Aorta (tissue), 5 donors: Measurements from ENCODE around the gene CPNE4. TPM values are rescaled to one million over a fixed set of nuclear protein-coding genes. Genes with fewer than 3 reads are reported as not detected.

Experiments used
- ATAC-seq: fragments of 200-7000 bp; cut with Tn5 transposase; one replicate; pipeline ENCODE4 v1.9.1; 2022; ENCODE audit warnings: moderate library complexity; ENCODE audit not compliant: low FRiP score
- DNase-seq, 2 donors: peaks; one replicate each; pipeline ENCODE4 v3.0.0-alpha.2; 2020
- H3K27ac ChIP-seq, 2 donors: one replicate each; pipeline ENCODE4 v1.5.1; 2013; ENCODE audit warnings: low read length in 2 of 2, mild to moderate bottlenecking in 2 of 2, moderate library complexity in 2 of 2, control low read depth in 1 of 2, inconsistent platforms in 1 of 2, low read depth in 1 of 2
- H3K27me3 ChIP-seq, 2 donors: one replicate each; pipeline ENCODE4 v1.6.1; 2013; ENCODE audit warnings: control low read depth in 1 of 2, low read length in 1 of 2, mild to moderate bottlenecking in 1 of 2, moderate library complexity in 1 of 2; ENCODE audit not compliant: insufficient read depth in 2 of 2, control insufficient read depth in 1 of 2
- H3K36me3 ChIP-seq, 2 donors: one replicate each; pipeline ENCODE4 v1.6.1; 2013; ENCODE audit warnings: control low read depth in 1 of 2, low read length in 1 of 2, mild to moderate bottlenecking in 1 of 2; ENCODE audit not compliant: insufficient read depth in 2 of 2, control insufficient read depth in 1 of 2
- H3K4me1 ChIP-seq, 2 donors: one replicate each; pipeline ENCODE4 v1.6.1; 2013; ENCODE audit warnings: low read length in 2 of 2, control low read depth in 1 of 2, mild to moderate bottlenecking in 1 of 2, moderate library complexity in 1 of 2; ENCODE audit not compliant: insufficient read depth in 2 of 2, control insufficient read depth in 1 of 2
- H3K4me3 ChIP-seq, 2 donors: one replicate each; pipeline ENCODE4 v1.5.1; 2013; ENCODE audit warnings: low read length in 2 of 2, control low read depth in 1 of 2, mild to moderate bottlenecking in 1 of 2
- H3K9me3 ChIP-seq: one replicate; pipeline ENCODE4 v1.6.1; 2013; ENCODE audit warnings: mild to moderate bottlenecking, low read length; ENCODE audit not compliant: control insufficient read depth
- WGBS, 2 donors: extraction: QIAGEN DNeasy Blood & Tissue Kit; methylation state at CpG; one replicate each; pipeline ENCODE4 v1.1.7; 2013; 5-methylcytosine and 5-hydroxymethylcytosine counted together
- intact Hi-C, 2 donors: fragments of 100-400 bp; cut with DNase I; formaldehyde crosslinking; loops; one replicate each; pipeline versions ENCODE4 v1.14.2 to v1.15.0; 2022
- polyA plus RNA-seq, 2 donors: library from polyadenylated mRNA; stranded (reverse); fragments of 200-250 nt; gene quantifications; one replicate each; pipeline ENCODE4 v1.2.3, GENCODE V29; 2013
- total RNA-seq, 2 donors: library from RNA; stranded (reverse); fragmentation: NEBNext Ultra II Directional; extraction: Animal tissue kit (Norgen Biotek cat#: 25700); gene quantifications; one replicate each; pipeline ENCODE4 v1.2.1, GENCODE V29; 2021
- donor health status: healthy with polysubstance abuse.
- donor health status: Bipolar disorder and iron deficiency.
- donor health status: DM: no; HTN: no; CAD: no.
- donor health status: DM: no; HTN: no; CAD: no.
- donor health status: DM: yes; HTN: yes; CAD: no.

The CPNE4 gene
- total and polyA plus RNA-seq, 4 donors = 0.45 to 2.2 (median 1.1) TPM

DNA sequence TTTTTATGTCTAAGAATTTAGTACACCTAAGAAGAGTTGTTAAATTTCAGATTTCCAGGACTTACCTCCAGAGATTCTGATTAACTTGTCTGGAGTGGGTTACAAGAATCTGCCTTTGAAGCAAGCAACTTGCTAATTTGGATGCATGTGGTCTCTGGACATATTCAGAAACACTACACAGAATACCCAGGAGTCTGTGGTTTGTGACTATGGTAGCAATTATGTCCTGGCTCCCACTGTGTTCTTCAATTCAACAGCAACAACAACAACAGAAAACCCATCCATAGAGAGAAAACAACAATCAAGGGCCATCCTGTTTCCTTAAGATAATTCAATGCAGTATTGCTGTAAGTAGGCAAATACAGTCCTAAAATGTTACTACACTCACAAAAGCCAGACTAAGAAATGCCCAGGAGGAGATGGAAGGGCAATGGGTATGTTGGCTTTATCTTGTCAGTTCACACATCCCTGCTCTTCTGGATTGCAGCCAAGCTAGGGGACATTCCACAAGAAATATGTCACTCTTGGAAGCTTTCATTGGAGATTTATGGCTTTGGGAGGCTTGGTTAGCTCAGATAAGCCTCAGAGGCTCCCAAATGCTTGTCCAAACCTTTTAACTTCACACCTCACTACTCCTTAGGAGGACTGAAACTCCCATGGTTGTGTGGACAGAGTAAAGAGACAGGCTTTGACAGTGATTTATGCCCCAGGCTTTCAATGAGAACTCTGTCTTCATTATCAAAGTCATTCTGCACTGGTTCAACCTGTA lies 432.6 kb downstream of the CPNE4 start:
- no peak for ATAC-seq
- intact Hi-C loops = no loop called here
- Histone ChIP-seq H3K36me3 (no peaks in the 10 kb centered on the region), H3K27me3 (no peaks in the 10 kb centered on the region), H3K4me3 (no peak overlapping the region), H3K4me1 (no peaks in the 10 kb centered on the region), H3K9me3 (peaks cover 2% of the 10 kb centered on the region), H3K27ac (no peak overlapping the region)
- DNase-seq = no peak

DNA sequence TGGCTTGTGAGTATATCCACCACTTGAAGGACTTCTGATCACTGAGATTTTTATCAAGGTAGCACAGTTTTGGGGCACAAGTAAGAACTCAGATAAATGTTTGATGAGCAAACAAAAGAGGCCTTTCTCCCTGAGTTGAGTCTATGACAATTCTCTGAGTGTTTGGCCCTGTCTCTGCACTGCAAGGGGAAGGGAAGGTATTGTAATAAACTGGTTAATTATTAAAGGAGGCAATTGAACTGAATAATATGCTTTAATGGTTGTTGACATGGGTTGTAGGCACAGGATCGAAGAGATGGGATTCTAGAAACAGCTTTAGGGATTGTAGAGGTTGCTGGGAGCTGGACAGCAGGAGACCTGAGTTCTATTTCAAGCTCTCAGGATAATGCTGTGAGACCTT lies 437.0 kb downstream of the CPNE4 start:
- ATAC-seq = no peak
- 37 to 68% methylated on average over 1 of the region's 1 CpG for WGBS, 2 donors
- no peak for DNase-seq

DNA sequence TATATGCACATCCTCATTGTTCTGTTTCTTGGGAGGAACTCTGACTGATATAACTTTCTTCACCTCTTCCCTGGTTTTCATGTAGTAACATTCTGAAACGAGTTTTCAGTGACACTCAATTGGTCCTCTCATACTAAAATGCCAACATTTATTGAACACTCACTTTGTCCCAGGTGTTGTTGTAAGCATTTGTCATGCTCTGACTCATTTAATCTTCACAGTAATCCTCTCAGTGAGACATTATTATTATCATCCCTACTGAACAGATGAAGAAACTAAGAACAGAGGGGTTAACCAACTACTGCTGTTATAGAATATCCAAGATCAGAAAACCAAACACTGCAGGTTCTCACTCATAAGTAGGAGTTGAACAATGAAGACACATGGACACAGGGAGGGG lies 437.9 kb downstream of the CPNE4 start:
- Histone ChIP-seq H3K9me3 (no peaks in the 10 kb centered on the region), H3K4me1 (no peaks in the 10 kb centered on the region), H3K27me3 (no peaks in the 10 kb centered on the region), H3K36me3 (no peaks in the 10 kb centered on the region), H3K27ac (no peak overlapping the region), H3K4me3 (no peak overlapping the region)
- 66 to 67% methylated on average over 1 of the region's 1 CpG for WGBS, 2 donors
- DNase-seq = no peak
- intact Hi-C loops = no loop called here
- ATAC-seq = no peak

More for the DNA sequence above, 437.0 kb downstream of the CPNE4 start:
- no peaks in the 10 kb centered on the region for H3K4me1 ChIP-seq
- H3K9me3 ChIP-seq = no peaks in the 10 kb centered on the region
- H3K36me3 ChIP-seq = no peaks in the 10 kb centered on the region
- H3K27ac ChIP-seq = no peak overlapping the region
- H3K27me3 ChIP-seq = no peaks in the 10 kb centered on the region
- no peak overlapping the region for H3K4me3 ChIP-seq
- intact Hi-C loops = no loop called here

DNA sequence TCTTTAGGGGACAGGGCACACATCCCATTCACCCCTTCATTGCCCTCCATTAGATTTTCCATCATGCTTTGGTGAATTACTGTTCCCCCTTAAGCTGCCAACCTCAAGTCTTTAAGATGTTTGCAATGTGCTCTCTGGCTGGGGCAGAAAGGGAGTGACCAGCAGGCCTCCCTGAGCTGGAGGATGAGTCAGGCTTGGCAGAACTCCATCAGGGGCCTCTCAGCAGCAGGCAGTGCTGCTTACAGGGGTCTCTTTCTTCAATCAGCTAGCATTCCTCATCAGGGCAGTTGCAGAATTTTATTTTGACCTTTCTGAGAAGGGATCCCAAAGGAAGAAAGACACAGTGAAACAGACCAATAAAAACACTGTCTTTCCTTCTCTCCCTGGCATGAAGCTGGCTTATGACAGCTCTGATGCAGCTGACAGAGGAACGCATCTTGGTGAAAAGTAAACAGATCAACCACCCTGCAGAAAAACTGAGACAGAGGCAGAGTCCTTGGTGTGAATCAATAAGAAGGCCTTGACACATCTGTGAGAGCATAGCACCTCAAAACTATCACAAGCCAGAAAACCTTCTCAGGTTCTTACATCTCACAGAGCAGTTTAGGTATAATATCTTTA lies 443.3 kb downstream of the CPNE4 start:
- Histone ChIP-seq H3K27me3 (no peaks in the 10 kb centered on the region), H3K36me3 (no peaks in the 10 kb centered on the region), H3K4me1 (no peaks in the 10 kb centered on the region), H3K4me3 (no peak overlapping the region), H3K27ac (no peak overlapping the region), H3K9me3 (no peaks in the 10 kb centered on the region)
- WGBS, 2 donors = 49 to 52% methylated on average over 1 of the region's 1 CpG
- DNase-seq (no peak), ATAC-seq (no peak)
- intact Hi-C loops = no loop called here

DNA sequence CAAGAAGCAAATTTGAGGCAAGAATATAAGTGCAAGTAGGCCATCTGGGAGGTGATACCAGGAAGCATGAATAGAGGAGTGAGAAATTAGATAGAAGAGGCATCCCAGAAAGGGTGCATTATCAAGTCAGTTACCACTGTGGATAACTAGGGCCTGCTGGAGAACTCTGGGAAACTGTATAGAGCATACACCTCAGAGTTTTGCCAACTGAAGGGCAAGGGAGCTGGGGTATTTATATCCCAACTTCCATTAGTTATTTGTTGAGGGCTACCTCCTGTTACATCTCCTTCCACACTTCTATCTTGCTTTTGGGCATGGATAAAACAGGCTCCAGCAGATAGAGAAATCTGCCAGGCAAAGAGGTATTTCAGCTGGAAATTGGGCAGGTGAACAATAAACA lies 448.5 kb downstream of the CPNE4 start:
- no peaks in the 10 kb centered on the region for H3K9me3 ChIP-seq
- H3K36me3 ChIP-seq = no peaks in the 10 kb centered on the region
- intact Hi-C loops = no loop called here
- no peaks in the 10 kb centered on the region for H3K27me3 ChIP-seq
- H3K4me1 ChIP-seq = no peaks in the 10 kb centered on the region
- ATAC-seq (no peak), DNase-seq (no peak)
- no peak overlapping the region for H3K27ac ChIP-seq
- no peak overlapping the region for H3K4me3 ChIP-seq

DNA sequence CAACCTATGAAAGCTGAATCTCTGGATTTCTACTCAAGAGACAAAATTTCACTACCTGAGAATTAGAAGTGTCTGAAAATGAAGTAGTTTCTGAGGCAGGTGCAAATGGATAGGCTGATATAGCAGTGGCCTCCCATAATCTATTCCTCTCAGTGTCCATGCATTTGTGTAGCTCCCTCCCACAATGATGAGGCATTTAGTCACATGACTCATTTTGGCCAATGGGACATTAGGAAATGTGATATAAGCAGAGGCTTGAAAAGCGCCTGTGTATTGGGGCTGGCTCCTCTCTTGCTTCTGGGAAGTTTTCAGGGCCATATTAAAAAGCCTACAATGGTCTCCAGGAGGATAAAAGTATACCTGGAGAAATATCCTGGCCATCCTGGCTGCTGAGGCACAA lies 452.4 kb downstream of the CPNE4 start:
- ATAC-seq = no peak
- no peak for DNase-seq
- Histone ChIP-seq H3K4me1 (no peaks in the 10 kb centered on the region), H3K36me3 (no peaks in the 10 kb centered on the region), H3K27ac (no peak overlapping the region), H3K27me3 (no peaks in the 10 kb centered on the region), H3K9me3 (no peaks in the 10 kb centered on the region), H3K4me3 (no peak overlapping the region)
- intact Hi-C loops = no loop called here
- WGBS, 2 donors = 79 to 95% methylated on average over 1 of the region's 1 CpG

DNA sequence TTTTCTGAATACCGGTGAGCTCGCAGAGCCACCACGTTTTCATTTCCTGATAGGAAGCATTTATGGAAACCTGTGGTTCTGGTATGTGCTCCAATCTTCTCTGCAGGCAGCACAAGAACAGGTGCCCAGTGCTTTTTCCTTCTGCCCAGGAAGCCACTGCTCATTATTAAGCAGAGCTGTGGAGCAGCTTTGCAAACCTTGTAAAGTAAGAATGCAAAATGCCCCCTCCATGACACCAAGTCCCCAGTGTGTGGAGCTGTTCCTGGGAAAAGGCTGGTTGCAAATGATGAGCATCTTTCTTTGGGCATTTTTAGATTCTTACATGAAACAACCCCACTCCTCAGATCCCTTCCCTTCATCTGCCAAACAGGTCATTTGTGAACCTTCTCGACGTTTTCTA lies 466.4 kb downstream of the CPNE4 start:
- intact Hi-C loops = no loop called here
- DNase-seq = no peak
- H3K4me1 ChIP-seq = no peaks in the 10 kb centered on the region
- H3K27ac ChIP-seq = no peak overlapping the region
- H3K4me3 ChIP-seq = no peak overlapping the region
- no peaks in the 10 kb centered on the region for H3K27me3 ChIP-seq
- 59 to 63% methylated on average over 5 of the region's 5 CpGs for WGBS, 2 donors
- no peak for ATAC-seq
- peaks cover 0 to 3% of the 10 kb centered on the region in 2 donors for H3K36me3 ChIP-seq
- H3K9me3 ChIP-seq = no peaks in the 10 kb centered on the region

DNA sequence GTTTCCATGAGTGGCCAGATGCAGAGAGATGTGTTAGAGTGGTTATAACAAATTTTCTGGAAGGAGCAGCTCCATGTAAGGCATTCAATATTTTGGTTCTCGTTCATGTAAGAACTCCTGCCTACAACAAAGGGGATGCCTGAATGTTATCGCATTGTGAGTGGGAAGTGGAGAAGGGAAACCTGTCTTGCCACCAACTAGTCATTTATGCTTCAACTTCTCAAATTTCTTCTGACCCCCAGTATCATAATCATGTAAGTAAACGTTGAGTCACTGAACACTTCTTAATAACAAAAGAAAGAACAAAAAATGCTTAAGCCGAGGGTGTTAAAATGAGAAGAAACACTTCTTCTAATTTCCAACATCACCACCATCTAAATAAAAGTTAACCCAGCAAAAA lies 470.0 kb downstream of the CPNE4 start:
- no peak for ATAC-seq
- WGBS, 2 donors = 75 to 80% methylated on average over 4 of the region's 4 CpGs
- Histone ChIP-seq H3K9me3 (no peaks in the 10 kb centered on the region), H3K27ac (no peak overlapping the region), H3K27me3 (no peaks in the 10 kb centered on the region), H3K4me1 (no peaks in the 10 kb centered on the region), H3K36me3 (no peaks in the 10 kb centered on the region), H3K4me3 (no peak overlapping the region)
- DNase-seq = no peak
- intact Hi-C loops = no loop called here

DNA sequence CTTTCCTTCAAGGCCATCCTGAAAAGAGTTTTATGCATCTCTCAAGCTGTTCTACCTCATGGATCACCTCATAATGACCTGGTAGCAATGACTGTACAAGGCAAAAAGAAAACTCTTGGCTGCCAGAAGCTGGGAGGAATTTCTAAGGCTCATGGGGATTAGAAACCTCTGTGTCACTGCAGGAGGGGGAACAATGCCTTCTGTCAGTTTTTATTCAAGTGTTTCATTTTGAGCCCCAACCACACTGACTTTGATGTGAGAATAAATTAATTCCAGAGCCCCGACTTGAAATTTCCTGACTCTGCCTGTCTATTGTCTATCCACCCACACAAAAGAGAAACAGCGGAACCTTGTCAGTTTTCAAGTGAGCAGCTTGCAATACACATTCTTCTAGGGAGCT lies 473.3 kb downstream of the CPNE4 start:
- H3K4me1 ChIP-seq = no peaks in the 10 kb centered on the region
- no peak for DNase-seq
- 42 to 43% methylated on average over 2 of the region's 2 CpGs for WGBS, 2 donors
- no peak overlapping the region for H3K4me3 ChIP-seq
- H3K27ac ChIP-seq = no peak overlapping the region
- no peaks in the 10 kb centered on the region for H3K9me3 ChIP-seq
- no peak for ATAC-seq
- intact Hi-C loops = no loop called here
- H3K36me3 ChIP-seq = no peaks in the 10 kb centered on the region
- no peaks in the 10 kb centered on the region for H3K27me3 ChIP-seq
